Activated effector memory CD4-positive, alpha-beta T cell treated with Interleukin-2 at 50 U/mL for 16 hours (primary cell): ENCODE data around the gene MAT2B.

Experiments used
- DNase-seq: peaks from one replicate; pipeline ENCODE4 v3.0.0-alpha.2; 2020

Gene MAT2B

DNA sequence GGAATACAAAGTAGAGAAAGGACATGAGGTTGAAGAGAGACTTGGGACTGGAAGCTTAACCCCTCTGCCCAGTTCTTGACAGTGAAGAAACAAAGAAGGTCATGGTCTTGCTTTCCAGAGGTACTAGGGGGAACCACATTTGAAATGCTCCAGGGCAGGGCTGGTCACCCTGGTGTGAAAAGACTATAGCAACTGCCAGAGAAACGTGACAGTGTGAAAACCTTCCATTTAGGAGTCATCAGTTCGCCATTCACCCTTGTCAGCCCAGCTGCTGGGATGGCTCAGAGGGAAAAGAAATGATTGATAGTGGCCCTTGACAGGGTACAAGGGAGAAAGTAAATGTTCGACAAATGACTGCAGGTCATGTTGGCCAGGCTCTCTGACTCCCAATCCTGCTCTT is 56.7 kb downstream of the MAT2B start:
- no peak for DNase-seq

DNA sequence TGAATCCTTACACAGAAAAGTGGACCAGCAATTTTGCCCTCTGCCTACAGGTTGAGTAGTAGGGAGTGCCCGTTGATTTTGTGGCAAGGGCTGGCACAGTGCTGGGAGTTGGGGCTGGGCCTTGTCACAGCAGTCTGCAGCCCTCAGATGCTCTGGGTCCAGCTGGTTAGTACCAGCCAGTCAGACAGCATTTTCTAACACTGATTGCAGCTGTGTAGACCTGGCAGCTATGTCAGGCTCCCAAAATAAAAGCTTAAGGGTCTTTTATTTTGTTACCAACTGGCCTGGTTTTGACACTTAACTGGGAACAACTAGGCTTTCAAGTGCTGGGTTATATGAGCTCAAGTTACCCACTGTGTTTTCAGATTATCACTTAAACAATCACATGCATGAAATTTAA is 57.7 kb downstream of the MAT2B start:
- no peak for DNase-seq

DNA sequence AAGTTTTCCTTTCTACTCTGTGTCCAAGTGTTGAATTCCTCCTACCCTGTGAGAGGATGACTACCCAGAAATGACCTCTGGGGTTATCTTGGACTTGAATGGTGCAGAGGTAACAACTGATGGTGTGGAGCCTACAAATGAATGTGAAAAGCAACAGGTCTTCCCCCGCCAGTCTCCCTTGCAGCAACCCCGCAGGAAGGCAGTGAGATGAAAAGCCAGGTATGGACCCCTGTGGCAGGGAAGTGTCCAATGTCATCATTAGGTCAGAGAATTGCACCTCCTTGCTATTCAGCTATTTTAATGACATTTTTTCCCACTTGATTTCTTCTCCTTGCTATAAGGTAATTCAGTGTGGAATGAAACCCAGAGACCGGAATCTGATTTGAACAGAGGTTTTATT is 58.5 kb downstream of the MAT2B start:
- no peak for DNase-seq

DNA sequence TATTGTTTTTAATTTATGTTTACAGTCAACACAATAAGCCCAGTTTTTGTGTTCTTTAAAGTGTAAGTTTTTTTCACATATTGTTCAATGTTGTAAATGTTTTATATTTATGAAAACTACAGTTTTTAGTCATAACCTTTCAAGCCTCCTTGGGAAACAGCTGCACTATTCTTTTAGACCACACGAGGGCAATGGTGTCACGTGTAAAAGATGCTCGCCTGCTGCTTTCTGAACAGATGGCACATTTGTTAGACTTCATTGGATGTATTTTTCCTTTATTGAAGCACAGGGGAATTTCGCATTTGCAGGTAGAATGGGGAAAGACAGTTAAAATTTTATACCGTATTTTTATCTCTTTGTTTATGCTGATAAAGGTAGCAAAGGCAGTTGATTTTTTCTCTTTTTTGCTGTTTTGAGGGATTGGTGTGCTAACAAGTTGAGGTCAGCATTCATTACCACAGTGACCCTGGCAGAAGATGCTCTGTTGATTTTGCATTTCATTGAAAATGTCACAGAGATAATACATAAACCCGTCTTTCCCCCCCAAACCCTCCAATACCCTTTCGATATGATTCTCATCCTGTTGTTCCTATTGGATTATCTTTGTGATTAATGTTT is 59.0 kb downstream of the MAT2B start:
- DNase-seq = peak; percentile 33

DNA sequence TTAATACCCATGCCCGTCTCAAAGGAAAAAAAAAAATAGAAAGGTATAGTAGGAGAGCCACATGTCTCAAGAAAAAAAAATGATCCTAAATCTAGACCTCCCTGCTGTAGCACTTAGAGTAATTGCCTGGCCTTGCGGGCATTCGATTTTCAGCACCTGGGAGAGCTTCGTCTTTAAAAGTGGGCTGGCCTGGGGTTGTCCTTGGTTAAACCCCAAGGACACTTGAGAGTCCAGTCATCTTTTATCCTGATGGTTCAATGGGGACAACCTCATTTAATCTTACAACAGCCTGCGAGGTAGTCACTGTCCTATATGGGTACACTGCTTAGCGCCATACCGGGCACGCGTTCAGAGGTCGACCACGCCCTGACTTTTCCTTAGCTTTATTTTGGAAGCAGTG is 60.1 kb downstream of the MAT2B start:
- DNase-seq = no peak

DNA sequence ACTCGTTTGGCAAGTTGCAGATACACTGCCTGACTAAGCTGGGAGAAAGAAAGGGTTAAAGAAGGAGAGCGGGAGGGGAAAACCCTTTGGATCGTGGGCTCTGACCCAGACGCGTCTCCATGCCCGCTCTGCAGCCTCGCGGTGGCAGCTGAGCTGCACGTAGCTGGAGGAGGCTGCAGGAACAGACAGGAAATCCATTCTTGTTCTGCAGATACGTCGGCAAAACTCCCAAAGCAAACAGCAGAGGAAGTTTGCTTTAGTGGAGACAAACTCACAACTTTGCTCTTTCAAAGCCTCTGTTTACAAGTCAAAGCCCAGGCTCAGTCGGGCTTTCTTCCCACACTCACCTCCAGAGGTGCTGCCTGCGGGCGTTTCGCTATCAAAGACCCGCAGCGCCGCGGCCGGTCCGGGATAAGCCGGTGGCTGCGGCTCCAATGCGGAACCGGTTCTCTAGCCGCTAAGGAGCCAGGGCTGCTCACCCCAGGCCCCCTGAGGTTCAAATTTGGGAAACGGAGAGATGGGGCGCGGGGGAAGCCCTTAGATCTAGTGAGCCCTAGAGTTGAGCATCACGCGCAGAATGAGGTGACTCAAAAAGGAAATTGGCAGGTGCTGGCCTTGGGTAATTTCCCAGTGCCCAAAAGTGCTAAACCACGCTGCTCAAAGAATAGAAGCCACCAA is 60.7 kb downstream of the MAT2B start:
- peak; percentile 6 for DNase-seq

DNA sequence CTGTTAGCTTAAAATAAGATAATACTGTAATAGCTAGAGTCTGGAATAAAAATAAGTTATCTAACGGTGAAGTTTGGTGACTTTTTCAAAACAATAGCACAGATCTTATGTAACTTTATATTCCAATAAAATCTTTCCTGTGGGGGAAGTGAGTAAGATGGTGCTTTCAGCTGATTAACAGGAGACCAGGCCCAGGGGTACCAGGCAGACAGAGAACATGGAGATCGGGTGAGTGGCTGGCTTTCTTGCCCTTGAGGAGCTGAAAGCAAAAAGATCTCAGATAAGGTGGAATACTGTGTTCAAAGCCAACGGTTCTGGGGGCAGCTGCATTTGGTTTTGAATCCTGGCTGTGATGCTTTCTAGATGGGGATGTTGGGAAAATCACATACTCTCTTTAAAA is 61.3 kb downstream of the MAT2B start:
- no peak for DNase-seq

DNA sequence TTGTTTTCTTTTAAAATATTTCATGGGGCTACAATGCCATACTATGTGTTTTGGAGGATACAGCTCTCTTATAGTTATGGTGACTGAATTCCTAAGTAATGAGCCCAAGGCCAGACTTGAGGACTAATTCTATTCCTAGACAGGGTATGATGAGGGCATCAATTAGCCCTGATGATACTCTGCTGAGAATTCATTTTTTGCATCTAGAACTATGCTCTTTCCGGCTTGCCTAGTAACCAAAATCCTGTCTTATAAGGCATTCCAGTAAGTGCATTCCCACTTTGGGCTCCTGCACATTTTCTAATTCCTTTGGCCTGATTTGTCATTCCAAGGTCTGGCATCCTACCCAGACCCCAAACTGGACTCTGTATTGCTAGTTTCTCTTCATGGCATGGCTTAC is 62.4 kb downstream of the MAT2B start:
- no peak for DNase-seq
